HepG2 (cell line): ENCODE measurements around the gene GARIN5A. TPM values are rescaled to one million over a fixed set of nuclear protein-coding genes. Genes with fewer than 3 reads are reported as not detected.

Experiments used
- CBX5 ChIP-seq: sonication (generic); formaldehyde crosslinking; IDR thresholded peaks from 2 replicates; pipeline ENCODE4 v1.4.0; 2020; ENCODE audit warnings: missing genetic modification reagents, borderline replicate concordance
- NR2F6 ChIP-seq, 2 experiments: IDR thresholded peaks; 2 replicates each; pipeline ENCODE4 v1.6.1; 2016; ENCODE audit warnings: antibody characterized with exemption in 1 of 2, mild to moderate bottlenecking in 1 of 2
- RAD21 ChIP-seq: fragments of 450-650 bp; formaldehyde crosslinking; IDR thresholded peaks from 2 replicates; pipeline ENCODE4 v1.5.0; 2020; ENCODE audit warnings: mild to moderate bottlenecking
- TFAP4 ChIP-seq: sonication (generic); IDR thresholded peaks from 2 replicates; pipeline ENCODE4 v1.6.1; 2016; ENCODE audit warnings: low read depth, borderline replicate concordance
- THAP11 ChIP-seq: IDR thresholded peaks from 2 replicates; pipeline ENCODE4 v1.6.1; 2016; ENCODE audit warnings: missing biosample characterization, missing genetic modification reagents
- ZGPAT ChIP-seq: IDR thresholded peaks from 2 replicates; pipeline ENCODE4 v1.6.1; 2016; ENCODE audit warnings: mild to moderate bottlenecking
- ZNF687 ChIP-seq: sonication (generic); formaldehyde crosslinking; IDR thresholded peaks from 2 replicates; pipeline ENCODE4 v1.5.1; 2020; ENCODE audit warnings: mild to moderate bottlenecking, missing genetic modification reagents, moderate library complexity
- ZNF790 ChIP-seq: sonication (generic); formaldehyde crosslinking; IDR thresholded peaks from 2 replicates; pipeline ENCODE4 v1.8.0; 2022; ENCODE audit warnings: missing genetic modification reagents, mild to moderate bottlenecking, borderline replicate concordance
- ZSCAN22 ChIP-seq: sonication (generic); formaldehyde crosslinking; IDR thresholded peaks from 2 replicates; pipeline ENCODE4 v1.4.0; 2020; ENCODE audit warnings: mild to moderate bottlenecking, missing genetic modification reagents
- polyA plus RNA-seq, 8 experiments: library from polyadenylated mRNA; depleted of rRNA in 3 of 8; stranded (reverse) in 7 of 8; unstranded in 1 of 8; fragments of >200 nt; fragmentation: Illumina TruSeq in 4 of 8; extraction: Trizol in 4 of 8; gene quantifications; 2 replicates each; pipeline versions ENCODE4 v1.2.1 to v1.2.3, GENCODE V29; 2011 to 2016; ENCODE audit warnings: low read depth in 4 of 8, missing spikeins in 1 of 8, mixed read lengths in 1 of 8; ENCODE audit not compliant: insufficient read depth in 1 of 8
- total RNA-seq, 5 experiments: library from RNA; depleted of rRNA; stranded (reverse); fragments of >200 nt; fragmentation: Illumina TruSeq; extraction: Trizol; gene quantifications; 2 replicates each; pipeline ENCODE4 v1.2.3, GENCODE V29; 2016; ENCODE audit warnings: low read depth in 1 of 5
- TF ChIP-seq, protein P1 (sequence below): IDR thresholded peaks from 2 replicates; pipeline ENCODE4 v1.6.1; 2016; ENCODE audit warnings: missing compliant biosample characterization, missing genetic modification reagents, borderline replicate concordance
- TF ChIP-seq, protein P2 (sequence below): sonication (generic); formaldehyde crosslinking; IDR thresholded peaks from 2 replicates; pipeline ENCODE4 v1.8.0; 2022; ENCODE audit warnings: mild to moderate bottlenecking, missing genetic modification reagents, borderline replicate concordance
- TF ChIP-seq, protein P3 (sequence below): sonication (generic); formaldehyde crosslinking; IDR thresholded peaks from 2 replicates; pipeline ENCODE4 v1.5.0; 2020; ENCODE audit warnings: mild to moderate bottlenecking, missing genetic modification reagents, moderate library complexity

GARIN5A gene
- total and polyA plus RNA-seq, 2 of the 13 experiments (the other 11 are each of a cell fraction or from before 2014, with no cell fraction given), result not detected

DNA sequence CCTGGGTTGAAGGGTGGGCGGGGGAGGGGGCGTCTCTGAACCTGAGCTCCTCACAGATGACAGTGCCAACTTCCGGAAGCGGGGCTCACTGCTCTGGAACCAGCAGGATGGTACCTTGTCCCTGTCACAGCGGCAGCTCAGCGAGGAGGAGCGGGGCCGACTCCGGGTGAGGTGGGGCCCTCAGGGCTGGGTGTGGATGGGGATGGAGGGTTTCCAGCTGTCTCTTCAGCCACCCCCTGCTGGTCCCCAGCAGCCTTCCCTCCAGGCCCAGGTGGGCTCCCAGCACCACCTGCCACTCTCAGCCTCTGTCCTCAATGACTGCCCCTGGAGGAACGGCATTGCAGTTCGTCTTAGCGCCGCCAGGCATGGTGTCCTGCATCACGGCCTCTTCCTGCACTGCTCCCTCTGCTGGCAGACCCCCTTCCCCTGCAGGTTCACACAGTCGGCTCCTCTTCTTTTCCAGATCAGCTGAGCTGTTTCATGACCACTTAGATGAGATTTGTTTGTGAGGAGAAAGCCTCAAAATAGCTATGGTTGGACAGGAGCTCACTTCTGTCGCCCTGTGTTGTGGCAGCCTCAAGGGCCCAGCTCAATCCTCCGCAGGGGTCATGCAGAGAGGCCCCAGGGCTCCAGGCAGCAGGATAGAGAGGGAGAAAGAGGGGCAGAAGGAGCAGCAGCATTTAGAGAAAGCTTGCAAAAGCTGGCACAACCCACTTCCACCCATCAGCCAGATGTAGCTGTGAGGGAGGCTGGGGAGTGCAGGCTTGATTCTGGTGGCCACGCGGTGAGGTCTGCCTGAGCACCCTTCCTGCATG is 2.5 kb upstream of the GARIN5A start (continued):
- TF ChIP-seq, protein P1, sequence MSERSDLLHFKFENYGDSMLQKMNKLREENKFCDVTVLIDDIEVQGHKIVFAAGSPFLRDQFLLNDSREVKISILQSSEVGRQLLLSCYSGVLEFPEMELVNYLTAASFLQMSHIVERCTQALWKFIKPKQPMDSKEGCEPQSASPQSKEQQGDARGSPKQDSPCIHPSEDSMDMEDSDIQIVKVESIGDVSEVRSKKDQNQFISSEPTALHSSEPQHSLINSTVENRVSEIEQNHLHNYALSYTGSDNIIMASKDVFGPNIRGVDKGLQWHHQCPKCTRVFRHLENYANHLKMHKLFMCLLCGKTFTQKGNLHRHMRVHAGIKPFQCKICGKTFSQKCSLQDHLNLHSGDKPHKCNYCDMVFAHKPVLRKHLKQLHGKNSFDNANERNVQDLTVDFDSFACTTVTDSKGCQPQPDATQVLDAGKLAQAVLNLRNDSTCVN (CRISPR knock-in tag), result 0 out of 2 replicates have a peak, but pooled peaks have one; percentile 64
- TF ChIP-seq CBX5 (0 out of 2 replicates have a peak, but pooled peaks have one; percentile 26), ZGPAT (CRISPR knock-in tag) (no peak), THAP11 (CRISPR knock-in tag) (peak; percentile 52; the same call in 1 of the 2 replicates), ZNF687 (CRISPR knock-in tag) (peak; percentile 38; the same call in 1 of the 2 replicates), RAD21 (CRISPR knock-in tag) (peak; percentile 88), ZSCAN22 (CRISPR knock-in tag) (0 out of 2 replicates have a peak, but pooled peaks have one; percentile 37), ZNF790 (CRISPR knock-in tag) (no peak), NR2F6 (IDR thresholded peaks at IDR 0.05) (no peak), NR2F6 (CRISPR knock-in tag; IDR thresholded peaks at IDR 0.05) (peak; percentile 52; the same call in 1 of the 2 replicates), TFAP4 (peak; percentile 47; the same call in 1 of the 2 replicates)
- TF ChIP-seq, protein P2, sequence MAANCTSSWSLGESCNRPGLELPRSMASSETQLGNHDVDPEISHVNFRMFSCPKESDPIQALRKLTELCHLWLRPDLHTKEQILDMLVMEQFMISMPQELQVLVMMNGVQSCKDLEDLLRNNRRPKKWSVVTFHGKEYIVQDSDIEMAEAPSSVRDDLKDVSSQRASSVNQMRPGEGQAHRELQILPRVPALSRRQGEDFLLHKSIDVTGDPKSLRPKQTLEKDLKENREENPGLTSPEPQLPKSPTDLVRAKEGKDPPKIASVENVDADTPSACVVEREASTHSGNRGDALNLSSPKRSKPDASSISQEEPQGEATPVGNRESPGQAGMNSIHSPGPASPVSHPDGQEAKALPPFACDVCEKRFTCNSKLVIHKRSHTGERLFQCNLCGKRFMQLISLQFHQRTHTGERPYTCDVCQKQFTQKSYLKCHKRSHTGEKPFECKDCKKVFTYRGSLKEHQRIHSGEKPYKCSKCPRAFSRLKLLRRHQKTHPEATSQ (CRISPR knock-in tag), result no peak
- TF ChIP-seq, protein P3, sequence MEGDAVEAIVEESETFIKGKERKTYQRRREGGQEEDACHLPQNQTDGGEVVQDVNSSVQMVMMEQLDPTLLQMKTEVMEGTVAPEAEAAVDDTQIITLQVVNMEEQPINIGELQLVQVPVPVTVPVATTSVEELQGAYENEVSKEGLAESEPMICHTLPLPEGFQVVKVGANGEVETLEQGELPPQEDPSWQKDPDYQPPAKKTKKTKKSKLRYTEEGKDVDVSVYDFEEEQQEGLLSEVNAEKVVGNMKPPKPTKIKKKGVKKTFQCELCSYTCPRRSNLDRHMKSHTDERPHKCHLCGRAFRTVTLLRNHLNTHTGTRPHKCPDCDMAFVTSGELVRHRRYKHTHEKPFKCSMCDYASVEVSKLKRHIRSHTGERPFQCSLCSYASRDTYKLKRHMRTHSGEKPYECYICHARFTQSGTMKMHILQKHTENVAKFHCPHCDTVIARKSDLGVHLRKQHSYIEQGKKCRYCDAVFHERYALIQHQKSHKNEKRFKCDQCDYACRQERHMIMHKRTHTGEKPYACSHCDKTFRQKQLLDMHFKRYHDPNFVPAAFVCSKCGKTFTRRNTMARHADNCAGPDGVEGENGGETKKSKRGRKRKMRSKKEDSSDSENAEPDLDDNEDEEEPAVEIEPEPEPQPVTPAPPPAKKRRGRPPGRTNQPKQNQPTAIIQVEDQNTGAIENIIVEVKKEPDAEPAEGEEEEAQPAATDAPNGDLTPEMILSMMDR (CRISPR knock-in tag), result peak; percentile 92
